PC-3 (cell line): ENCODE results near the gene BCAS3. TPM values are rescaled to one million over a fixed set of nuclear protein-coding genes. Genes with fewer than 3 reads are reported as not detected.

Experiments
- ATAC-seq: fragments of 200-7000 bp; cut with Tn5 transposase; 2 replicates; pipeline ENCODE4 v1.9.1; 2020; ENCODE audit warnings: mild to moderate bottlenecking, moderate library complexity
- BruUV-seq: library from RNA; stranded (reverse); fragments of 400-500 nt; replicated peaks from 2 replicates; lab custom pipeline; 2021; lab: Mats Ljungman, UMichigan
- CTCF ChIA-PET: fragments of 300-600 bp; sonication (Branson Sonifier 250); formaldehyde crosslinking; loops from one replicate; lab custom pipeline; 2022; ENCODE audit warnings: antibody characterized with exemption; lab: Charles Lee
- POLR2A ChIA-PET: fragments of 300-600 bp; sonication (Branson Sonifier 250); formaldehyde crosslinking; loops from one replicate; lab custom pipeline; 2022; ENCODE audit warnings: antibody characterized with exemption; ENCODE audit not compliant: unreplicated experiment; lab: Charles Lee
- DNase-seq: peaks from one replicate; pipeline ENCODE4 v3.0.0-alpha.2; 2015
- H2AFZ ChIP-seq: fragments of 300-600 bp; sonication (generic); 2 replicates; pipeline ENCODE4 v1.6.0; 2016; ENCODE audit warnings: antibody characterized with exemption, low read length
- H3F3A ChIP-seq: fragments of 300-600 bp; sonication (generic); one replicate; pipeline ENCODE4 v1.6.0; 2017; ENCODE audit warnings: antibody characterized with exemption, low read length, control low read depth, mild to moderate bottlenecking; ENCODE audit not compliant: unreplicated experiment
- H3K27ac ChIP-seq: fragments of 300-600 bp; sonication (generic); 2 replicates; pipeline ENCODE4 v1.5.1; 2016; ENCODE audit warnings: mild to moderate bottlenecking, low read length
- H3K27me3 ChIP-seq: fragments of 300-600 bp; sonication (generic); 2 replicates; pipeline ENCODE4 v1.6.1; 2016; ENCODE audit warnings: low read length, mixed read lengths
- H3K36me3 ChIP-seq: fragments of 300-600 bp; sonication (generic); 2 replicates; pipeline ENCODE4 v1.6.1; 2016; ENCODE audit warnings: low read depth, mixed run types, low read length, mixed read lengths
- H3K4me1 ChIP-seq: fragments of 300-600 bp; sonication (generic); 2 replicates; pipeline ENCODE4 v1.5.1; 2016; ENCODE audit warnings: low read length; ENCODE audit not compliant: insufficient read depth
- H3K4me2 ChIP-seq: fragments of 300-600 bp; sonication (generic); 2 replicates; pipeline ENCODE4 v1.6.0; 2016; ENCODE audit warnings: low read length
- H3K4me3 ChIP-seq: fragments of 300-600 bp; sonication (generic); 2 replicates; pipeline ENCODE4 v1.5.1; 2016; ENCODE audit warnings: mild to moderate bottlenecking, low read length, mixed read lengths
- H3K79me2 ChIP-seq: fragments of 300-600 bp; sonication (generic); 2 replicates; pipeline ENCODE4 v1.6.1; 2017; ENCODE audit warnings: low read length, mixed read lengths
- H3K9ac ChIP-seq: fragments of 300-600 bp; sonication (generic); 2 replicates; pipeline ENCODE4 v1.6.0; 2016; ENCODE audit warnings: mild to moderate bottlenecking, low read length
- H3K9me2 ChIP-seq: fragments of 300-600 bp; sonication (generic); replicated peaks from 2 replicates; pipeline ENCODE4 v1.6.1; 2016; ENCODE audit warnings: mixed run types, low read length, mixed read lengths
- H3K9me3 ChIP-seq: fragments of 300-600 bp; sonication (generic); 2 replicates; pipeline ENCODE4 v1.6.1; 2016; ENCODE audit warnings: low read length, mixed read lengths
- H4K20me1 ChIP-seq: fragments of 300-600 bp; sonication (generic); 2 replicates; pipeline ENCODE4 v1.6.1; 2016; ENCODE audit warnings: low read length, mixed read lengths
- EZH2 ChIP-seq: fragments of 300-600 bp; sonication (generic); IDR thresholded peaks from one replicate; pipeline ENCODE4 v1.6.1; 2017; ENCODE audit warnings: antibody characterized with exemption, mild to moderate bottlenecking, low read length; ENCODE audit not compliant: unreplicated experiment
- EZH2phosphoT487 ChIP-seq: fragments of 300-600 bp; sonication (generic); IDR thresholded peaks from 2 replicates; pipeline ENCODE4 v1.6.1; 2018; ENCODE audit warnings: mild to moderate bottlenecking, antibody characterized with exemption, low read length, borderline replicate concordance
- intact Hi-C: fragments of 100-400 bp; cut with micrococcal nuclease; formaldehyde crosslinking; loops from 2 replicates; pipeline ENCODE4 v1.9.0; 2023
- total RNA-seq: library from RNA; depleted of rRNA; stranded (reverse); fragments of >200 nt; gene quantifications from 2 replicates; pipeline ENCODE4 v1.2.3, GENCODE V29; 2014
- TF ChIP-seq, protein P1 (sequence below): fragments of 300-600 bp; sonication (generic); conservative IDR thresholded peaks from 2 replicates; pipeline ENCODE4 v1.5.1; 2017; ENCODE audit warnings: antibody characterized with exemption, low read depth, mild to moderate bottlenecking, low read length

Gene BCAS3
- total RNA-seq, 1 experiment from 2014 or later = 25.9 TPM

DNA sequence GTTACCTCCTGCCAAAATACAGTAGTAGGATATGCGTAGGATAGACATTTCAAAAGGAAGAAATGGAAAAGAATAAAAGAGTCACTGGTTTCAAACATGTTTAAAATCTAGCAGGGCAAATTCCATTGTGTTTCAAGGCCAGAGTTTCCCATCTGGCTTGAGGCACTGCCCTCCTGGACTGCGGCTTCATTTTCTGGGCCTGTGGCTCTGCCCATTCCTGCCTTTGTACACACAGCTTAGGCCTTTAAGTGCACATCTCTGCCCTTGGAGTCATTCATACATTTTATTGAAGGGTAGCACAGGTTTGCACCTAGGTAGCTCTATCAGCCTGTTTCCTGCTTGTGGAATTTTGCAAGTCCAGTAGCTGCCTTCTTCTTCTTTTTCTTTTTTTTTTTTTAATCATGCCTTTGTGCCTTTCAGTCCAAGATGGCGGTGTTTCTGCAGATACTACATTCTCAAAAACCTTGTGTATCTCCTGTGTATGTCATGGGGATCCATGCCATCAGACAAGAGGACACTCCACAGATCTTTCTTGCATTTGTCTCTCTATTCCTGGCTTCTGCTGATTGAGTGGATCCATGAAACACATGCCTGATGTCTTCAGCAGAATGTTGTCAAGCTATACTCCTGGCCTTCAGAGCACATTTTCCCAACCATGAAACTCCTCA lies 282.9 kb downstream of the BCAS3 start:
- Histone ChIP-seq H3K36me3 (no peaks in the 10 kb centered on the region), H3K4me3 (no peak overlapping the region), H2AFZ (no peak overlapping the region), H3K4me2 (no peak overlapping the region), H3K79me2 (no peaks in the 10 kb centered on the region), H3F3A (no peaks in the 10 kb centered on the region), H3K27me3 (no peaks in the 10 kb centered on the region), H3K9me3 (no peaks in the 10 kb centered on the region), H3K4me1 (peaks cover 5% of the 10 kb centered on the region; the same call in 1 of the 2 replicates), H4K20me1 (no peaks in the 10 kb centered on the region), H3K9me2 (no peaks in the 10 kb centered on the region), H3K27ac (no peak overlapping the region), H3K9ac (no peak overlapping the region)
- ATAC-seq (no peak), DNase-seq (no peak)
- BruUV-seq = no TSS peak
- no peak for TF ChIP-seq EZH2phosphoT487
- TF ChIP-seq, protein P1, sequence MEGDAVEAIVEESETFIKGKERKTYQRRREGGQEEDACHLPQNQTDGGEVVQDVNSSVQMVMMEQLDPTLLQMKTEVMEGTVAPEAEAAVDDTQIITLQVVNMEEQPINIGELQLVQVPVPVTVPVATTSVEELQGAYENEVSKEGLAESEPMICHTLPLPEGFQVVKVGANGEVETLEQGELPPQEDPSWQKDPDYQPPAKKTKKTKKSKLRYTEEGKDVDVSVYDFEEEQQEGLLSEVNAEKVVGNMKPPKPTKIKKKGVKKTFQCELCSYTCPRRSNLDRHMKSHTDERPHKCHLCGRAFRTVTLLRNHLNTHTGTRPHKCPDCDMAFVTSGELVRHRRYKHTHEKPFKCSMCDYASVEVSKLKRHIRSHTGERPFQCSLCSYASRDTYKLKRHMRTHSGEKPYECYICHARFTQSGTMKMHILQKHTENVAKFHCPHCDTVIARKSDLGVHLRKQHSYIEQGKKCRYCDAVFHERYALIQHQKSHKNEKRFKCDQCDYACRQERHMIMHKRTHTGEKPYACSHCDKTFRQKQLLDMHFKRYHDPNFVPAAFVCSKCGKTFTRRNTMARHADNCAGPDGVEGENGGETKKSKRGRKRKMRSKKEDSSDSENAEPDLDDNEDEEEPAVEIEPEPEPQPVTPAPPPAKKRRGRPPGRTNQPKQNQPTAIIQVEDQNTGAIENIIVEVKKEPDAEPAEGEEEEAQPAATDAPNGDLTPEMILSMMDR = no peak
- no peak for TF ChIP-seq EZH2
- intact Hi-C loops = no loop called here
- POLR2A ChIA-PET = no interaction called here
- CTCF ChIA-PET = interaction anchor here (0.6 kb wide), 1 partner anchor 248 kb away, joined by 3 read pairs; no protein-coding TSS in a partner anchor

DNA sequence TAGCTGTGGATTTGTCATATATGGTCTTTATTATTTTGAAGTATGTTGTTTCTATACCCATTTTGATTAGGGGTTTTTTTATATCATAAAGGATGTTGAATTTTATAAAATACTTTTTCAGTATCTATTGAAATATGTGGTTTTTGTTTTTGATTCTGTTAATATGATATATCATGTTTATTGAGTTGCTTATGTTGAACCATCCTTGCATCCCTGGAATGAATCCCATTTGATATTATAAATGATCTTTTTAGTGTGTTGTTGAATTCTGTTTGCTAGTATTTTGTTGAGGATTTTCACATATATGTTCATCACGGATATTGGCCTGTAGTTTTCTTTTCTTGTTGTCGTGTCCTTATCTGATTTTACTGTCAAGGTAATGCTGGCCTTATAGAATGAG lies 286.5 kb downstream of the BCAS3 start:
- no peaks in the 10 kb centered on the region for H3K79me2 ChIP-seq
- H3K4me1 ChIP-seq = no peaks in the 10 kb centered on the region
- BruUV-seq = no TSS peak
- no peaks in the 10 kb centered on the region for H3F3A ChIP-seq
- ATAC-seq = no peak
- intact Hi-C loops = no loop called here
- H3K9me3 ChIP-seq = no peaks in the 10 kb centered on the region
- no peak for DNase-seq
- no peaks in the 10 kb centered on the region for H3K36me3 ChIP-seq
- ChIA-PET CTCF (interaction anchor here (0.6 kb wide), 1 partner anchor 89 kb away, joined by 4 read pairs; no protein-coding TSS in a partner anchor), POLR2A (no interaction called here)
- H4K20me1 ChIP-seq = no peaks in the 10 kb centered on the region
- TF ChIP-seq, protein P1 = no peak
- TF ChIP-seq EZH2phosphoT487 (no peak), EZH2 (no peak)
- no peak overlapping the region for H3K9ac ChIP-seq
- no peak overlapping the region for H3K27ac ChIP-seq
- no peaks in the 10 kb centered on the region for H3K9me2 ChIP-seq
- no peak overlapping the region for H3K4me2 ChIP-seq
- H3K4me3 ChIP-seq = no peak overlapping the region
- H3K27me3 ChIP-seq = no peaks in the 10 kb centered on the region
- H2AFZ ChIP-seq = no peak overlapping the region

DNA sequence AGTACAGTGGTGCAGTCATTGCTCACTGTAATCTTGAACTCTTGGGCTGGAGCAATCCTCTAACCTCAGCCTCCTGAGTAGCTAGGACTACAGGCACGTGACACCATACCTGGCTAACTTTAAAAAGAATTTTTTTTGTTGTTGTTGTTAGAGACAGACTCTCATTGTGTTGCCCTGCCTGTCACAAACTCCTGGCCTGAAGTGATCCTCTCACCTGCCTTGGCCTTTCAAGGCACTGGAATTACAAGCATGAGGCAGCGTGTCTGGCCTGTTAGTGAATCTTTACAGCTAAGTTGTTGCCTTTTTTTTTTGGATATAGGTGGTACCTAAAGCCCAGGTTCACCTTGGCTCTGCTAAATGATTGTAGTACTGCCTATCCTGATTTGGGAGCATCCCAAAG lies 290.6 kb downstream of the BCAS3 start:
- CTCF ChIA-PET = no interaction called here
- TF ChIP-seq, protein P1 = no peak
- TF ChIP-seq EZH2 = no peak

More for the DNA sequence above, 290.6 kb downstream of the BCAS3 start:
- Histone ChIP-seq H3K36me3 (no peaks in the 10 kb centered on the region), H3K9me2 (no peaks in the 10 kb centered on the region), H4K20me1 (no peaks in the 10 kb centered on the region), H3K27ac (no peak overlapping the region), H2AFZ (no peak overlapping the region), H3K9ac (no peak overlapping the region), H3K4me3 (no peak overlapping the region), H3K27me3 (no peaks in the 10 kb centered on the region), H3F3A (no peaks in the 10 kb centered on the region), H3K4me1 (no peaks in the 10 kb centered on the region), H3K9me3 (no peaks in the 10 kb centered on the region), H3K4me2 (no peak overlapping the region), H3K79me2 (no peaks in the 10 kb centered on the region)
- POLR2A ChIA-PET = no interaction called here
- no TSS peak for BruUV-seq
- no peak for ATAC-seq
- intact Hi-C loops = no loop called here
- no peak for DNase-seq
